ENCODE measurements around the gene KCTD4. TPM values are rescaled to one million over a fixed set of nuclear protein-coding genes. Genes with fewer than 3 reads are reported as not detected.
"Not testable (repeated sequence)": the region's sequence is repeated elsewhere in the genome, so short reads cannot be mapped to it uniquely, and the experiment has no call there.

KCTD4 gene
- total RNA-seq, 2 donors from 2014 or later = 0.23 TPM; not detected in 1

DNA sequence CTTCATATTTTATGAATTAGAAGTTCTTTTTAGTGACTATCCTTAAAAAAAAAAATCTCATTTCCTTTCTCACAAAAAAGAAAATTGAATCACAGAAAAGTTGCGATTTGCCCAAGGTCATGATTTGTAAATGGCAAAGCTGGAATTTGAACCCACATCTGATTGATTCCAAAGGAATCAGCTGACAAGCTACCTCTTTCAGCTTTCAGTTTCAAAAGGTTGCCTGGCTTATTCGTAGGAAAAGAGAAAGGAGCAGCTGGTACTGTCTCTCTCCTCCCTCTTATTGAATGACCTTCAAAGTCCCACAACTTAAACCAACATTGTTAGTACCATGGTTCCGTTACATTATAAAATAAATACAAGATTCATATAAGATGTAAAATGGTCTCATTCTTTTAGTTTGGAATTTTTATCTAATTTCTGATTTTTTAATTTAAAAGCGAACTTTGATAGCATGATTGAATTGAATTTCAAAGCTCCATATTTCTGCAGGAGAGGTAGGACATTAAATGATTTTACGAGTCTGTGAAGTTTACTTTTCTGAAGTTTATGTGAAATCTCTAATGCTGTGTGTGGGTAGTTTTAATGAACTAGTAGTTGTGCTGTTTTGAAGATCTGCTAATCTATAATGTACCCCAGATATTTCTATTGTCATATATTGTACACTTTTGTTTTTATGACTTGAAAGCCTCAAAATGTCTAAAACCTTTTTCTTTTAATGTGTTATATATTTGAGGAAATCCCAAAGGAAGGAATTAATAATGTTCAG lies 18.5 kb upstream of the KCTD4 start:
- intact Hi-C loops (cut with DNase I) = loop anchor here in 1 of 2 donors (10.0 kb wide), 1 partner anchor 75 kb away; no protein-coding TSS in a partner anchor
- DNase-seq (ENCODE audit: low spot score) = no peak

DNA sequence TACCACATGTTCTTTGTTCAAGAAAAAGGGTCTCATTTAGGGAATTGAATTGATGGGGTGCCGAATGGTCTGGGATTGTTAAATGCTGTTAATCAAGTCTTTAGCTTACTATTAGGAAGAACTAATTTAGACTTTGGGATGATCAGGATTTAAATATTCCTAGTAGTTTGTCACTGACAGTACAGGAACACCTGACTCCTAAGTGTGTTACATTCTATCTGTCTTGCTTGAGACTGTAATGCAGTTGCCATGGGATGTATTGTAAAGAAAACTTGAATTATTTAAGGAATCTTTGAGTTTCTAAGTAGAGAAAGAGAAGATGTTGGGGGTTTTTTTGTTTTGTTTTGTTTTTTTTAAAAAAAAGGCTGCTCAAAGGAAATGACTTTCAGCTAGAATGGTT lies 17.8 kb upstream of the KCTD4 start:
- DNase-seq (ENCODE audit: low spot score) = no peak
- intact Hi-C loops (cut with DNase I) = loop anchor here in 1 of 2 donors (10.0 kb wide), 1 partner anchor 76 kb away; no protein-coding TSS in a partner anchor

DNA sequence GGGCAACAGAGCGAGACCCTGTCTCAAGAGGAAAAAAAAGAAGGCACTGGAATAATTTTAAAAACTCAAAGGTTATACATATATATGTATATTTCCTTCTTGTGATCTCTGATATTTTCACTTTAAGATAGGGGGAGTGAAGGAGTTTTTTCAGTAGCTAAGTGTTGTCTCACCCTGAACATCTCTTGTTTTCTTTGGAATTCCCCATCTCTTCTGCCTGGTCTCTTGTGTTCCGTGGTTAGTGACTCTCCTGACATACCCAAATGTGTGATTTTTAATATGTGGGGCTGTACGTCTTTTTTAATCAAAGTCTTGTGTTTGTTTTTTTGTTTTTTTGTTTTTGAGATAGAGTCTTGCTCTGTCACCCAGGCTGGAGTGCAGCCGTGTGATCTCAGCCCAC lies 15.3 kb upstream of the KCTD4 start:
- no peak for DNase-seq (ENCODE audit: low spot score)
- intact Hi-C loops (cut with DNase I) = loop anchor here in 1 of 2 donors (10.0 kb wide), 1 partner anchor 79 kb away; no protein-coding TSS in a partner anchor

DNA sequence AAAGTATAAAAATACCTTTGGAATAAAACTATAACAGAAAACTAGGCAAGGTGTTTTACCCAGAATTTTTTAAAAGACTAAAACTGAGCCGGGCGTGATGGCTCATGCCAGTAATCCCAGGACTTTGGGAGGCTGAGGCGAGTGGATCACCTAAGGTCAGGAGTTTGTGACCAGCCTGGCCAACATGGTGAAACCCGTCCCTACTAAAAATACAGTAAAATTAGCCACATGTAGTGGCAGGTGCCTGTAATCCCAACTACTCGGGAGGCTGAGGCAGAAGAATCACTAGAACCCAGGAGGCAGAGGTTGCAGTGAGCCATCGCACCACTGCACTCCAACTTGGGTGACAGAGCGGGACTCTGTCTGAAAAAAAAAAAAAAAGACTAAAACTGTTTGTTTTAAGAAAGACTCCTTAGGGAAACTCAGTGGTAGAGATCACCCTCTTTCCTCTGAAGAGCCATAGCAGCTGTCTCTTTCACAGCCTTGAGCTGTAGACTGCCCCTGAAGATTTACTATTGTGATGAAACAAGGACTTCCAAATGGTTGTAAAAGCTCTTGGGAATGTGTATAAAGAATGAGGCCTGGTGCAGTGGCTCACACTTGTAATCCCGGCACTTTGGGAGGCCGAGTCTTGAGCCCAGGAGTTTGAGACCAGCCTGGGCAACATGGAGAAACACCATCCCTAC lies 14.7 kb upstream of the KCTD4 start:
- no peak for DNase-seq (ENCODE audit: low spot score)
- intact Hi-C loops (cut with DNase I) = loop anchor here in 1 of 2 donors (10.0 kb wide), 1 partner anchor 79 kb away; no protein-coding TSS in a partner anchor

DNA sequence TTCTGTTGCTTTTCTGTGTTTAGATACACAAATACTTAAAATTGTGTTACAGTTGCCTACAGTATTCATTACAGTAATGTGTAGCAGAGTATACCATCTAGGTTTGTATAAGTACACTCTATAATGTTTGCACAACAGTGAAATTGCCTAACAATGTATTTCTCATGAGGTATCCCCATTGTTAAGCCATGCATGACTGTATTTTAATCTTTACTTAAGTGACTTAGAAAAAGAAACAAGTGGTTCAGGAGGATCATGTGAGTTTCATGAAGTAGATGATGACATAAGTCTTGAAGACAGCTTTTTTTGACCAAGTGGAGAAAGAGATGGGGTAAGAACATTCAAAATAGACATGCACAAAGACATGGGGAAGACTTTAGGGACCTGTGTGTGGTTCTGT lies 8.4 kb upstream of the KCTD4 start:
- no peak for DNase-seq (ENCODE audit: low spot score)
- intact Hi-C loops (cut with DNase I) = no loop called here

DNA sequence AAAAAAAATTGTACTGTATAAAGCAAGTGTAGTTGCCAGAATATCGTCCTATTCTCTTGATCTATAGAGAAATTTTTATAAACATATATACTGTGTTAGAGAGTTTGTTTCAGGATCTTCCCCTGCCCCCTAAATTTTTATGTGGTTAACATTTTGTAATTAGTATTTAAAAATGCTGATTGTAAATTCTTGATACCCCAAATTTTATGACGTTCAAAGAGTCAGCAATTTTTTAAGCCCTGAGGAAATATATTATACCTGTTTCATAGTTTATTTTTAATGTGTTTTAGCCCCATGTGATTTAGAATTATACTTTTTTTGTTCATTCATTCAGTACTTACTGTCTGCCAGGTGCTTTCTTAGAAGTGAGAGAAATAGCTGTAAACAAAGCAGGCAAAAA lies 7.3 kb upstream of the KCTD4 start:
- DNase-seq (ENCODE audit: low spot score) = no peak
- intact Hi-C loops (cut with DNase I) = no loop called here

DNA sequence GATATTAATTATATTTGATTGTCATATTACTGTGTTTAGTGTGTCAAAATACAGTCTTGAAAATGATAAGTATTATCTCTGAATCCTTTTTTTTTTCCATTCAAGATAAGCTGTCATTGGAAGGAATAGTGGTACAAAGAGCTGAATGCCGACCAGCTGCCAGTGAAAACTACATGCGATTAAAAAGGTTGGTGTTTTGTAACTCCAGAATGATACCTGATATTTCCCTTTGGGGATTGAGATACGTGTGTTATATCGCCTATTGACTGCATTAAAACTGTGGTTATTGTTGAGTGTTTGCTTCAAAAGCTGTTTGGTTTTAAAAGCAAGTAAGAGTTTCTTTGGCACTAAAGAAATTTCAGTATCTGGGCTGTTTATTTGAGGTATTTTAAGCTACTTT lies 6.5 kb upstream of the KCTD4 start:
- intact Hi-C loops (cut with DNase I) = no loop called here
- DNase-seq (ENCODE audit: low spot score) = no peak

DNA sequence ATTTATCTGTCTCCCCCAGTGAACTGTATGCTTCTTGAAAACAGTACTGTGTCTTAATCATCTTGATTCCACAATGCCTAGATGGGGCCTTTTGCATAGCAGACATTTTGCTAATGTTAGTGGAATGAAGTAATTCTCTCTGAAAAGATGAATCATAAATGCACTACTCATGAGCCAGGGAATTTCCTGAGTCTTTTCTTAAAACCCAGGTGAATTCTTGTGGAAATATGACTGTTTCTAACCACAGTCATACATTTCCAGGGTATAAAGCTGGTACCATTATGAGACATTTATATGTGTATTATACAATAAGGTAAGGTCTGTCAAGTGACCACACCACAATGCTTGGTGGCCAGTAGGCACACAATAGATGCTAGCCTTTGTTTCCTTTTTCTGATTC lies 5.5 kb upstream of the KCTD4 start:
- intact Hi-C loops (cut with DNase I) = no loop called here

DNA sequence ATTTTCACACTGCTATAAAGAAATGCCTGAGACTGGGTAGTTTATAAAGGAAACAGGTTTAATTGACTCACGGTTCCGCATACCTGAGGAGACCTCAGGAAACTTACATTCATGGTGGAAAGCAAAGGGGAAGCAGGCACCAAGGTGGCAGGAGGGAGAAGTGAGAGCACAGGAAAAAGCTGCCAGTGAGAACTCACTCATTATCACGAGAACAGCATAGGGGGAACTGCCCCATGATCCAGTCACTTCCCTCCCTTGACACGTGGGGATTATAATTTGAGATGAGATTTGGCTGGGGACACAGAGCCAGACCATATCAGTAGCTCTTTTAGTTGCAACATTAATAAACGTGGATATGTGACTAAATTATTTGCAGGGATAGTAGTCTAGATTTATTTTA lies 4.3 kb upstream of the KCTD4 start:
- intact Hi-C loops (cut with DNase I) = no loop called here

More for the DNA sequence above, 5.5 kb upstream of the KCTD4 start:
- DNase-seq (ENCODE audit: low spot score) = no peak

DNA sequence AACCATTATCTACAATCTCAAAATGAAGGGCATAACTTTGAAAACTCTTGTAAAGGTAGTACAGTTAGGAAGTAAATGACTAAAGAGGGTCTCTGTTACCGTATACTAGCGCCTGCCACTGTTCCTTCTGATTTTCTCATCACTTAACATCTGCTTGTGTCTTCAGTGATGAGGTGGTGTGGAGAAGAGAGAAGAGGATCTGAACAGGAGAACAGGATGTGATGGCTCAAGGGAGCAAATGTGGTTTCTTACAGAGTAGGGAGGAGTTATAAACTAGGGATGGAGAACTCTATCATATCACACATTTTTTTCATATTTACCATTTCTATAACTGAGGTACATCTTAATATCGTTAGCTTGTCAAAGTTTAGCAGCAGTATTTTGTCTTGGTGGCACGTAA lies 1.1 kb downstream of the KCTD4 start:
- no peak for DNase-seq (ENCODE audit: low spot score)
- intact Hi-C loops (cut with DNase I) = loop anchor here in 1 of 2 donors (5.0 kb wide), 1 partner anchor 533 kb away; no protein-coding TSS in a partner anchor

More for the DNA sequence above, 4.3 kb upstream of the KCTD4 start:
- DNase-seq (ENCODE audit: low spot score) = no peak

DNA sequence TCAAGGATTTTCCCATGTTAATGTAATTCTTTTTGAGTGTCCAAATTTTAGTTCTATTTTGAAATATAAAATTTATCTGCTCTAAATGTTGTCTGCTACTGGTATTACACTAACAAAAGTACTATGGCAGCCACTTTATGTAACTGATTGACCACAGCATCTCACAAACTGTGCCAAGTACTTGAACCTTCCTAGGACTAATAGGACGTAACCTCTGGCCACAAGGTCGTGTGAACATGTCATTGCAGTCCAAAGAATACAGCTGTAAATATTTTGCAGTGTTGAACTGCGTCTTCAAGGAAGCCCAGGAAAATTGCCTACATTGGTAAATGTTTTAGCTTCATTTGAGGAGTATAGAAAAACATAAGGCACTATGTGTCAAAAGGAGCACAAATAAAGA lies 1.9 kb downstream of the KCTD4 start:
- DNase-seq (ENCODE audit: low spot score) = no peak
- intact Hi-C loops (cut with DNase I) = no loop called here

DNA sequence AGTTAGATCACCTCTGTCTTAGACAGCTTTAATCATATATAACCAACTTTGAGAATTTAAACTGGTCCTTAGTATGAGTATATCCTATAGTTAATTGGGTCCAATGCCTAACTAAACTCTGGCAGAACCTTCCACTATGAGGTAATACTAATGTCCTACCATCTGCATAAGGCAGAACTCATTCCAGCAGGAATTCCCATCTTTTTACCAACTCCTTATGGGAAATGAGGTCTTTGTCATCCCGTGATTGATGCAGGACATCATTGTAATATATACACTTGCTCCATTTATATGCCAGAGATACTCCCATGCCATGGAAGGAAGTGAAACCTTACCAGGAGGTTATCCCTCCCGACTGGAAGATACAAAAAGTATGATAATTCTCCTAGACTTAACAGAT lies 2.8 kb downstream of the KCTD4 start:
- intact Hi-C loops (cut with DNase I) = no loop called here
- DNase-seq (ENCODE audit: low spot score) = no peak

DNA sequence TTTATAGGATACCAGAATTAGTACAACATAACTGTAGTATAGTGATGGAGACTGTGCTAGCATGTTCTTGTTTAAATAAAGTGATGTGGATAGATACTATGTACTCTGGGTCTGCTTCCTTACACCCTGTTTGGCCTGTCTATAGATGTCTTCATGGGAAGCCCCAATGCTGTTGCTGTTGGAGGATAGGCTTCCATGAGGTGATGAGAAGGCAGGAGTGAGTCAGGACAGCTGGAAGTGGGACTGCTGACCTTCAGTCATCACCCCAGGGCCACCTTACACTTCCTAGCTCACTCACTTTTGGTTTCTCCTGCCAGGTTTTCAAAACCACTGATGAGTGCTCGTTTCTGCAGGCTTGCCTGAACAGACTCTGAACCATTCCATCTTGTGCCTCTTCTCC lies 4.2 kb downstream of the KCTD4 start:
- DNase-seq (ENCODE audit: low spot score) = no peak
- intact Hi-C loops (cut with DNase I) = no loop called here

DNA sequence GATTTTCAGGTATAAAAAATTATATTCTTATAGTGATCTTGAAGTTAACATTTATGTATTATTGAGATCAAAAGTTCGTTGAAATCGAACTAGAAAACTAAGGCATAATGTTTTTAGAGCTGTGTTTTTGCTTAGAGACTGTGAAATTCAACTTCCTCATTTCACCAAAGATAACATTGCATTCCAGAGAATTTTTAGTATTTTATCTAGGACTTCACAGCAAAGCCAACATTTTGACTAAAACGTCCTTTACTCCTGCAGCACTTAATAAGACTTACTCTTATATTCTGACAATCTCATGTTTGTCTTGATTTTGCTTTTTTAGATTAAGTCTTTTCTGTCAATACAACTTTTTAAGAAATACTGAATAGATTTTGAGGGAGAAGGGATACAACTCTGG lies 4.7 kb downstream of the KCTD4 start:
- intact Hi-C loops (cut with DNase I) = no loop called here
- DNase-seq (ENCODE audit: low spot score) = no peak

DNA sequence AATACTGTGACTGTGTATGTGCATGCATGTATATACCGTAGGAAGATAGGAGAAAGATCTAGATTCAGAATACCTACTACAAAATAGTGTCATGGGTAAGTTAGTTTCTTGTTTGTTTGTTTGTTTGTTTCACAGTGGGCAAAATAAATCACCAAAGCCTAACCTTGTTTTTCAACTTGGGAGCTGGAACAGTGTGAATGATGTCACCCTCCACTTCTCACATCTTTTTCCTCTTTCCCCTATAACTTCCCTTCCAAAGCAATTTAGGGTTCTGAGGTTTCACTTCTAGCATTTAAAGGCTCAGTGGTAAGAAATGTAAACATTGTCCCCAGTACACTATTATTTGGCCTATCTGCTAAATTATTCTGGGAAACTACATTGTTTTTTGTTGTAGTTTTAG lies 5.4 kb downstream of the KCTD4 start:
- no peak for DNase-seq (ENCODE audit: low spot score)
- intact Hi-C loops (cut with DNase I) = no loop called here

DNA sequence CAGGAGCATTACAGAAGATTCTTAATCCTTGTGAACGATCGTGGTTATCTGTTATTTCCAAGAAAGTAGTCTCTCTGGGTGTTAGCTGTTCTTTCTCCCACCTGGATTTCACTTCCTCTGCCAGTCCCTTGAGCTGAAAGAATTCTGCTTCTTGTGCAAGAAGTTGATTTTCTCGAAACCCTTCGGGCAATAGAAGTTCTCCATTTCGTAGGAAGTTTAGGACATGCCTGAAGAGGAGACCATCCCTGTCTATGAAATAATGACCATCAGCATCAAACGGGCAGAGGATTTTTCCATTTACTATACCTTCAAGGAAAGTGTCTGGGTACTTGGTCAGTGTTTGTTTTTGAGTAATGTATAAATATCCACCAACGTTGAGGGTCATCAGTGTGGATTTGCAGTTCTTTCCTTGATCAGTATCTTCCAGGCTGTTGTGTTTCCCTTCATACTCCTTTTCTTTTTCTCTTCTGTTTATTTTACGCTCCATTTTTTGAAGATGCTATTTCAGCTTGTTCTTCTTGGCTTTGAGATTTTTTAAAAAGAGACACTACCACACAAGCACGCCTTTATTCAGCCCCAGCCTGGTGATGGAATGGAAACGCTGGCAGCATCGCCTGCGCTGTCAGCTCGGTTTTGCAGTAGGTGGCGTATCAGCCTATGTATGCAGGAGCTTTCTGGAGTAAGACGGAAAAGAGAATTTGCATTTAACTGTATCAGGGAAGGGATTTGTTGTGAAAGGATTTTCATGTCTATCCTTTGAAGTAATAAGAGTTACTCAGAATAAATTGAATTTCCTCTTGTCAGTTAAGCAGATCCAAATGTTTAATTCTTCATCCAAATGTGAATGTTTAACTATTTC lies 6.5 kb downstream of the KCTD4 start:
- DNase-seq (ENCODE audit: low spot score) = peak; percentile 88
- intact Hi-C loops (cut with DNase I) = no loop called here

DNA sequence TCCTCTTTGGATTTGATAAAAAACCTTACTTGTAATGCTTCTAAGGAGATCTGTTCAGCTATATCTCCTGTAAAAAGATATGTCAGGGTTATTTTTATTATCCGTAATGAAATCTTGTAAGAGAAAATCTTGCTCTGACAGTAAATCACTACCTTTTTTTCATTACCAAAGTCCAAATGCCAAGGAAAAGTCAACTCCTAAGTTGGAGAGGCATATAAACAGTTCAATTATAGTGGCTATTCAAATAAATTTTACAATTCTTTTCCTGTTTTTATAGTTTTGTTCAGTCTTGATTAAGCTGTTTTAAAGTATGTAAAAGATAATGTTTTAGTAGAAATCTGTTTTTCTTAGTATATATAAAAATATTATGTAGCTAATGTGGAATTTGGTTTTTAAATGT lies 9.0 kb downstream of the KCTD4 start:
- intact Hi-C loops (cut with DNase I) = no loop called here
- no peak for DNase-seq (ENCODE audit: low spot score)

DNA sequence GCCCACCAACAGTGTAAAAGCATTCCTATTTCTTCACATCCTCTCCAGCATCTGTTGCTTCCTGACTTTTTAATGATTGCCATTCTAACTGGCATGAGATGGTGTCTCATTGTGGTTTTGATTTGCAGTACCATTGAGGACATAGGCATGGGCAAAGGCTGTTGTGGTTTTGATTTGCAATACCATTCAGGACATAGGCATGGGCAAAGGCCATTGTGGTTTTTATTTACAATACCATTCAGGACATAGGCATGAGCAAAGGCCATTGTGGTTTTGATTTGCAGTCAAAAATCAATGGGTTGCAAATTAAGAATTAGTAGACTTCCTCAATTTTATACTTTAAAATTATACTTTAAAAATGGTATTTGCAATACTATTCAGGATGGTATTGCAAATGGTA lies 11.3 kb downstream of the KCTD4 start:
- DNase-seq (ENCODE audit: low spot score); intact Hi-C loops (cut with DNase I): not testable (repeated sequence)

DNA sequence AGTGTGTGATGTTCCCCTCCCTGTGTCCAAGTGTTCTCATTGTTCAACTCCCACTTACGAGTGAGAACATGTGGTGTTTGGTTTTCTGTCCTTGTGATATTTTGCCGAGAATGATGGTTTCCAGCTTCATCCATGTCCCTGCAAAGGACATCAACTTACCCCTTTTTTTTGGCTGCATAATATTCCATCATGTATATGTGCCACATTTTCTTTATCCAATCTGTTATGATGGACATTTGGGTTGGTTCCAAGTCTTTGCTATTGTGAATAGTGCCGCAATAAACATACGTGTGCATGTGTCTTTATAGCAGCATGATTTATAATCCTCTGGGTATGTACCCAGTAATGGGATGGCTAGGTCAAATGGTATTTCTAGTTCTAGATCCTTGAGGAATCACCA lies 11.8 kb downstream of the KCTD4 start:
- intact Hi-C loops (cut with DNase I) = not testable (repeated sequence)

DNA sequence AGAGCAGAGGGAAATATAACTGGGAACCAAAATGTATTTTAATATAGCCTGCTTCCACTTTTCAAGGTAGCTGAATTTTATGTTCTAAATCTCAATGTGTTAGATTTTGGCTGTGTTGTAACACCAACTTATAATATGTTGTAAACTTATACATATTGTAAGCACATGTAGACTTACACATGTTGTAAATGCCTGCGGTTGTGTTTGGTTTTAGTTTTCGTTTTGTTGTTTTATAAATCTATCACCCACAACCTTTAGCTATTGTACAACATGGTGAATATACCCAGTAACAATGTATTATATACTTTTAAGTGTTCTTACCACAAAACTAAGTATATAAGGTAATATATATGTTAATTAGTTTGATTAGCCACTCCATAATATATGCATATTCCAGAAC lies 15.6 kb downstream of the KCTD4 start:
- intact Hi-C loops (cut with DNase I) = no loop called here
- no peak for DNase-seq (ENCODE audit: low spot score)

More for the DNA sequence above, 11.8 kb downstream of the KCTD4 start:
- not testable (repeated sequence) for DNase-seq (ENCODE audit: low spot score)

Measured in posterior vena cava (tissue), 2 donors.